A673 (cell line): Measurements from ENCODE around the gene FETUB.

Source experiments
- EZH2 ChIP-seq: fragments of 200-600 bp; sonication (generic); IDR thresholded peaks from 2 replicates; pipeline ENCODE4 v1.6.1; 2017; ENCODE audit warnings: borderline replicate concordance, low read depth, mild to moderate bottlenecking, mixed read lengths, antibody characterized with exemption, low read length; ENCODE audit not compliant: poor library complexity, severe bottlenecking
- TF ChIP-seq, protein P1 (sequence below): fragments of 300-800, 200-600 bp; sonication (generic); conservative IDR thresholded peaks from 2 replicates; pipeline ENCODE4 v1.5.1; 2017; ENCODE audit warnings: low read depth, mild to moderate bottlenecking, antibody characterized with exemption, low read length, moderate library complexity, mixed read lengths

DNA sequence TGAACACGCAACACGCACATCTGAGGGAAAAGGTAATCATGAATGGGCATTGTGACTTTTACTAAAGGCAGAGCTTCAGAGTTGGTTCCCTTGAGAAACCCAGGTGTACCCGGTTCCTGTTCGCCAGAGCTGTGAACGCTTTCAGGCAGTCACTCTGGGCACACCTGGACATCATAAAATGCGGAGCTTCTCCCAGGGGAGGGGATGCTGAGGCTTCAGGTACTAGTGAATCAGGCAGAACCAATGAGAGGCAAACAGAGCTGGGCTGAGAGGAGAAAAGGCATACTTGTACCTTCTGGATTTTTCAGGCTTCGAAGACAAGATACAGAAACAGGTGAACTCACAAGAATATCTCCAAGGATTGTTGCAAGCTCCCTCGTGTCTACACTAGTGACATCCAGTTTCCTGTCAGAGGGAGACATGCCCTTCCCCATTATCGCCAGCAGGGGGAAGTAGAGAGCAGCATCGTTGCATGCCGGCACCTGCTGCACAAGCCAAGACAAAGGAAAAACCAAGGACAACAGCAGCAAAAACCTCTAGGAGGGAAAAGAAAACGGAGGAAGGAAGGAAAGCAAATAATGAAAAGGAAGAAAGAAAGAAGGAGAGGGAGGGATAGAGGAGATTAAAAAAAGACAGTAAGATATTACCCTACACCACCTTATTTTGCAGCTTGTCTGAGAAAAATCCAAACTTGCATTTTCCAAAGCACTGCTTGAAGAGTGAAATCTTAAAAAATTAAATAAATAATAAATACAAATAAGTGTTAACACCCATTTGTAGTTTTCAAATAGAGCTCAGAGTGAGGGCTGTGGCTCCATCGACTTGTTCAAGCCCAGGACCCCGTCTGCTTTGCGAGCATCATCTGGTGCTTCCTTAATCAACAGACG lies 25.4 kb upstream of the FETUB start:
- TF ChIP-seq, protein P1, sequence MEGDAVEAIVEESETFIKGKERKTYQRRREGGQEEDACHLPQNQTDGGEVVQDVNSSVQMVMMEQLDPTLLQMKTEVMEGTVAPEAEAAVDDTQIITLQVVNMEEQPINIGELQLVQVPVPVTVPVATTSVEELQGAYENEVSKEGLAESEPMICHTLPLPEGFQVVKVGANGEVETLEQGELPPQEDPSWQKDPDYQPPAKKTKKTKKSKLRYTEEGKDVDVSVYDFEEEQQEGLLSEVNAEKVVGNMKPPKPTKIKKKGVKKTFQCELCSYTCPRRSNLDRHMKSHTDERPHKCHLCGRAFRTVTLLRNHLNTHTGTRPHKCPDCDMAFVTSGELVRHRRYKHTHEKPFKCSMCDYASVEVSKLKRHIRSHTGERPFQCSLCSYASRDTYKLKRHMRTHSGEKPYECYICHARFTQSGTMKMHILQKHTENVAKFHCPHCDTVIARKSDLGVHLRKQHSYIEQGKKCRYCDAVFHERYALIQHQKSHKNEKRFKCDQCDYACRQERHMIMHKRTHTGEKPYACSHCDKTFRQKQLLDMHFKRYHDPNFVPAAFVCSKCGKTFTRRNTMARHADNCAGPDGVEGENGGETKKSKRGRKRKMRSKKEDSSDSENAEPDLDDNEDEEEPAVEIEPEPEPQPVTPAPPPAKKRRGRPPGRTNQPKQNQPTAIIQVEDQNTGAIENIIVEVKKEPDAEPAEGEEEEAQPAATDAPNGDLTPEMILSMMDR = peak; percentile 99
- no peak for TF ChIP-seq EZH2
